Stimulated activated CD8-positive, alpha-beta memory T cell treated with anti-CD3 and anti-CD28 coated beads, Interleukin-2, amount 100 ng/mL, for 48 hours (primary cell): ENCODE data around the gene CRYBG2.

Source experiments
- DNase-seq, 2 donors: peaks; one replicate each; pipeline ENCODE4 v3.0.0-alpha.2; 2020; ENCODE audit warnings: low read depth in 2 of 2

CRYBG2 gene

GRCh38 chr1:26280333-26281042 is 73.4 kb downstream of the CRYBG2 start:
- DNase-seq: no peak

GRCh38 chr1:26279456-26280332 is 74.2 kb downstream of the CRYBG2 start, which contains the start of gene SH3BGRL3:
Gene SH3BGRL3, plus strand, starts transcription at chr1:26280086. Its CDS starts 70 bp downstream, at chr1:26280156.
- DNase-seq: peak; percentile 78 to 84

GRCh38 chr1:26278724-26279455 is 75.0 kb downstream of the CRYBG2 start:
- no peak for DNase-seq

- DNase-seq: no peak
Observed at GRCh38 chr1:26278303-26278702, 75.6 kb downstream of the CRYBG2 start.

- DNase-seq: no peak
Observed at GRCh38 chr1:26277719-26278118, 76.2 kb downstream of the CRYBG2 start.

- DNase-seq: no peak
Observed at GRCh38 chr1:26277261-26277661, 76.7 kb downstream of the CRYBG2 start.

GRCh38 chr1:26276432-26276838 is 77.5 kb downstream of the CRYBG2 start:
- no peak for DNase-seq

GRCh38 chr1:26275580-26276431 is 78.1 kb downstream of the CRYBG2 start:
- DNase-seq: peak; percentile 63 to 71

GRCh38 chr1:26274801-26275425 is 79.0 kb downstream of the CRYBG2 start:
- no peak for DNase-seq
